HepG2 (cell line): Measurements from ENCODE around the gene KLHL40. TPM values are rescaled to one million over a fixed set of nuclear protein-coding genes. Genes with fewer than 3 reads are reported as not detected.

Source experiments
- ATAC-seq: fragments of 200-7000 bp; cut with Tn5 transposase; 3 replicates; pipeline ENCODE4 v1.9.1; 2020; ENCODE audit warnings: mild to moderate bottlenecking, moderate library complexity
- BruUV-seq: library from RNA; stranded (reverse); fragments of 400-500 nt; replicated peaks from 2 replicates; lab custom pipeline; 2021; lab: Mats Ljungman, UMichigan
- CTCF ChIA-PET: fragments of 300-600 bp; formaldehyde crosslinking; extraction: SDS; loops from one replicate; lab custom pipeline; 2021; ENCODE audit warnings: low total read pairs, inconsistent platforms, low intra/inter-chr PET ratio; lab: Yijun Ruan, JAX
- POLR2A ChIA-PET: fragments of 350-600 bp; sonication (Branson Sonifier 250); formaldehyde crosslinking; loops from one replicate; lab custom pipeline; 2020; ENCODE audit warnings: antibody characterized with exemption, inconsistent platforms; lab: Yijun Ruan, JAX
- DNase-seq: peaks from one replicate; pipeline ENCODE4 v3.0.0-alpha.2; 2015; ENCODE audit warnings: low spot score
- FAIRE-seq: peaks from 3 replicates; lab custom pipeline; 2011; peaks lifted over from hg19 to GRCh38; lab: Jason Lieb, UNC
- H2AFZ ChIP-seq: one replicate; pipeline ENCODE4 v1.6.1; 2011; ENCODE audit warnings: low read length, inconsistent platforms
- H3K27ac ChIP-seq: fragments of 300-600 bp; 3 replicates; pipeline ENCODE4 v1.8.0; 2011; ENCODE audit warnings: mixed run types, mild to moderate bottlenecking, mixed read lengths, low read length, inconsistent platforms; ENCODE audit not compliant: insufficient read depth; ENCODE audit errors: extremely low read length
- H3K27me3 ChIP-seq, 2 experiments: fragments of 200-600 bp in 1 of 2; 2 replicates in 1 of 2; 3 replicates in 1 of 2; pipeline versions ENCODE4 v1.6.0 to v1.8.0; 2011; ENCODE audit warnings: low read length in 2 of 2, mild to moderate bottlenecking in 2 of 2, moderate library complexity in 2 of 2, inconsistent platforms in 1 of 2; ENCODE audit not compliant: insufficient read depth in 2 of 2, control insufficient read depth in 1 of 2
- H3K36me3 ChIP-seq, 2 experiments: fragments of 200-600 bp in 1 of 2; replicated peaks in 1 of 2; 2 replicates in 1 of 2; 3 replicates in 1 of 2; pipeline versions ENCODE4 v1.5.1 to v1.8.0; 2011; ENCODE audit warnings: low read length in 2 of 2, inconsistent platforms in 1 of 2; ENCODE audit not compliant: insufficient read depth in 2 of 2, control insufficient read depth in 1 of 2
- H3K4me1 ChIP-seq: 2 replicates; pipeline ENCODE4 v1.5.1; 2012; ENCODE audit warnings: low read length, inconsistent platforms; ENCODE audit not compliant: insufficient read depth
- H3K4me2 ChIP-seq: 2 replicates; pipeline ENCODE4 v1.6.0; 2011; ENCODE audit warnings: low read depth, low read length, inconsistent platforms
- H3K4me3 ChIP-seq, 3 experiments: fragments of 200-600 bp in 1 of 3; sonication (generic), shearing (Covaris generic) in 1 of 3; replicated peaks in 1 of 3; 2 replicates each; pipeline ENCODE4 v1.5.1; 2011 to 2016; ENCODE audit warnings: low read length in 3 of 3, inconsistent platforms in 2 of 3, low read depth in 2 of 3, mild to moderate bottlenecking in 2 of 3, control low read depth in 1 of 3, mixed read lengths in 1 of 3; ENCODE audit not compliant: insufficient read depth in 1 of 3
- H3K79me2 ChIP-seq: one replicate; pipeline ENCODE4 v1.6.1; 2011; ENCODE audit warnings: low read length, inconsistent platforms; ENCODE audit not compliant: insufficient read depth
- H3K9ac ChIP-seq: 2 replicates; pipeline ENCODE4 v1.6.0; 2011; ENCODE audit warnings: mild to moderate bottlenecking, low read depth, low read length, inconsistent platforms; ENCODE audit not compliant: insufficient read depth
- H3K9me3 ChIP-seq: 2 replicates; pipeline ENCODE4 v1.5.1; 2012; ENCODE audit warnings: mild to moderate bottlenecking, low read length
- H4K20me1 ChIP-seq: 2 replicates; pipeline ENCODE4 v1.6.0; 2011; ENCODE audit warnings: inconsistent platforms, mild to moderate bottlenecking, low read length, moderate library complexity; ENCODE audit not compliant: insufficient read depth
- ATF3 ChIP-seq: sonication (generic); formaldehyde crosslinking; IDR thresholded peaks from 2 replicates; pipeline ENCODE4 v1.4.0; 2020; ENCODE audit warnings: missing genetic modification reagents
- CBFB ChIP-seq: sonication (generic); formaldehyde crosslinking; IDR thresholded peaks from 2 replicates; pipeline ENCODE4 v1.4.0; 2020; ENCODE audit warnings: missing genetic modification reagents
- CEBPZ ChIP-seq: IDR thresholded peaks from 2 replicates; pipeline ENCODE4 v1.6.1; 2012; ENCODE audit warnings: low read length, improper control_type of control experiment
- HNF4G ChIP-seq, 2 experiments: sonication (generic) in 1 of 2; formaldehyde crosslinking in 1 of 2; IDR thresholded peaks; 2 replicates each; pipeline versions ENCODE4 v1.4.0 to v1.6.1; 2011 to 2020; ENCODE audit warnings: borderline replicate concordance in 2 of 2, low read depth in 2 of 2, mild to moderate bottlenecking in 2 of 2, low read length in 1 of 2, missing genetic modification reagents in 1 of 2, moderate library complexity in 1 of 2
- MATR3 ChIP-seq: sonication (generic); formaldehyde crosslinking; IDR thresholded peaks from 2 replicates; pipeline ENCODE4 v1.4.0; 2020; ENCODE audit warnings: missing genetic modification reagents
- NR3C1 ChIP-seq: sonication (generic); formaldehyde crosslinking; IDR thresholded peaks from 2 replicates; pipeline ENCODE4 v1.4.0; 2020; ENCODE audit warnings: missing genetic modification reagents
- POLR2AphosphoS5 ChIP-seq: IDR thresholded peaks from 2 replicates; pipeline ENCODE4 v1.6.1; 2012; ENCODE audit warnings: low read depth, low read length
- TAF15 ChIP-seq: fragments of 200-400 bp; formaldehyde crosslinking; IDR thresholded peaks from one replicate; pipeline ENCODE4 v1.6.1; 2018; ENCODE audit warnings: mild to moderate bottlenecking, low read depth, low read length; ENCODE audit not compliant: poor library complexity, severe bottlenecking
- U2AF2 ChIP-seq: fragments of 200-400 bp; formaldehyde crosslinking; IDR thresholded peaks from 2 replicates; pipeline ENCODE4 v1.6.1; 2017; ENCODE audit warnings: low read depth, mild to moderate bottlenecking, low read length
- ZBTB38 ChIP-seq: sonication (generic); formaldehyde crosslinking; IDR thresholded peaks from 2 replicates; pipeline ENCODE4 v1.5.1; 2020; ENCODE audit warnings: mild to moderate bottlenecking, missing genetic modification reagents
- ZGPAT ChIP-seq: IDR thresholded peaks from 2 replicates; pipeline ENCODE4 v1.6.1; 2016; ENCODE audit warnings: mild to moderate bottlenecking
- ZKSCAN5 ChIP-seq: sonication (generic); formaldehyde crosslinking; IDR thresholded peaks from 2 replicates; pipeline ENCODE4 v1.5.1; 2020; ENCODE audit warnings: mild to moderate bottlenecking, missing genetic modification reagents
- ZNF12 ChIP-seq: sonication (generic); formaldehyde crosslinking; IDR thresholded peaks from 2 replicates; pipeline ENCODE4 v1.5.0; 2020; ENCODE audit warnings: missing genetic modification reagents
- ZNF296 ChIP-seq: sonication (generic); formaldehyde crosslinking; conservative IDR thresholded peaks from 2 replicates; pipeline ENCODE4 v1.5.0; 2020; ENCODE audit warnings: mild to moderate bottlenecking, missing genetic modification reagents
- ZNF460 ChIP-seq: sonication (generic); formaldehyde crosslinking; IDR thresholded peaks from 2 replicates; pipeline ENCODE4 v1.5.1; 2020; ENCODE audit warnings: missing genetic modification reagents, mild to moderate bottlenecking, borderline replicate concordance
- ZNF543 ChIP-seq: sonication (generic); formaldehyde crosslinking; IDR thresholded peaks from 2 replicates; pipeline ENCODE4 v1.4.0; 2020; ENCODE audit warnings: mild to moderate bottlenecking, missing genetic modification reagents
- ZNF713 ChIP-seq: sonication (generic); formaldehyde crosslinking; IDR thresholded peaks from 2 replicates; pipeline ENCODE4 v1.4.0; 2020; ENCODE audit warnings: mild to moderate bottlenecking, missing genetic modification reagents
- WGBS: methylation state at CpG from one replicate; pipeline ENCODE4 v1.1.6; 2017; ENCODE audit warnings: low lambda C conversion rate; 5-methylcytosine and 5-hydroxymethylcytosine counted together
- in situ Hi-C: cut with HindIII; loops from 2 replicates; pipeline ENCODE4 v1.10.0; 2017; ENCODE audit warnings: low pct_unique_long_range_greater_than_20kb; ENCODE audit not compliant: extremely low pct_ligation_motif_present
- intact Hi-C: fragments of 100-400 bp; cut with micrococcal nuclease; formaldehyde crosslinking; loops from one replicate; pipeline ENCODE4 v1.10.0; 2022; ENCODE audit not compliant: unreplicated experiment
- polyA plus RNA-seq, 8 experiments: library from polyadenylated mRNA; depleted of rRNA in 3 of 8; stranded (reverse) in 7 of 8; unstranded in 1 of 8; fragments of >200 nt; fragmentation: Illumina TruSeq in 4 of 8; extraction: Trizol in 4 of 8; gene quantifications; 2 replicates each; pipeline versions ENCODE4 v1.2.1 to v1.2.3, GENCODE V29; 2011 to 2016; ENCODE audit warnings: low read depth in 4 of 8, missing spikeins in 1 of 8, mixed read lengths in 1 of 8; ENCODE audit not compliant: insufficient read depth in 1 of 8
- total RNA-seq, 5 experiments: library from RNA; depleted of rRNA; stranded (reverse); fragments of >200 nt; fragmentation: Illumina TruSeq; extraction: Trizol; gene quantifications; 2 replicates each; pipeline ENCODE4 v1.2.3, GENCODE V29; 2016; ENCODE audit warnings: low read depth in 1 of 5

KLHL40 gene
- total and polyA plus RNA-seq, 2 of the 13 experiments (the other 11 are each of a cell fraction or from before 2014, with no cell fraction given) = not detected

- no peak for TF ChIP-seq CEBPZ
- TF ChIP-seq ZKSCAN5 (CRISPR knock-in tag) = no peak
- TF ChIP-seq U2AF2 = no peak
- TF ChIP-seq, all 625 proteins: peak for 0
Measured at GRCh38 chr3:42688487-42689420, 3.4 kb downstream of the KLHL40 start (continued).

GRCh38 chr3:42689421-42690014 is 4.2 kb downstream of the KLHL40 start:
- intact Hi-C loops = no loop called here
- POLR2A ChIA-PET = interaction anchor here (1.4 kb wide), 1 partner anchor 89 kb away, joined by 4 read pairs; the partner anchor contains the start of gene NKTR
- no peaks in the 10 kb centered on the region for H3K79me2 ChIP-seq

More at GRCh38 chr3:42689421-42690014, 4.2 kb downstream of the KLHL40 start:
- CTCF ChIA-PET = no interaction called here
- Histone ChIP-seq H4K20me1 (no peaks in the 10 kb centered on the region), H3K9me3 (no peaks in the 10 kb centered on the region), H3K27me3 (peaks cover 2 to 53% of the 10 kb centered on the region in 2 experiments; a peak in 3 of 5 replicates), H3K4me3 (no peak overlapping the region), H2AFZ (no peak overlapping the region), H3K4me2 (no peak overlapping the region), H3K4me1 (no peaks in the 10 kb centered on the region; the same call in 1 of the 2 replicates), H3K36me3 (no peaks in the 10 kb centered on the region), H3K27ac (no peak overlapping the region), H3K9ac (no peak overlapping the region)
- ATAC-seq (no peak), FAIRE-seq (no peak), DNase-seq (no peak)
- BruUV-seq = no TSS peak
- WGBS = 43% methylated on average over 9 of the region's 9 CpGs
- TF ChIP-seq ZKSCAN5 (CRISPR knock-in tag) (no peak), ZNF543 (CRISPR knock-in tag) (no peak), POLR2AphosphoS5 (no peak), ZGPAT (CRISPR knock-in tag) (no peak), ATF3 (CRISPR knock-in tag) (no peak), ZNF713 (CRISPR knock-in tag) (no peak), TAF15 (no peak), NR3C1 (CRISPR knock-in tag) (no peak), ZBTB38 (CRISPR knock-in tag) (no peak), CBFB (CRISPR knock-in tag) (no peak), ZNF296 (no peak), MATR3 (CRISPR knock-in tag) (no peak), ZNF12 (no peak), HNF4G (IDR thresholded peaks at IDR 0.05; ENCODE audit: borderline replicate concordance, low read depth, low read length) (no peak), HNF4G (CRISPR knock-in tag; IDR thresholded peaks at IDR 0.05; ENCODE audit: borderline replicate concordance, low read depth) (no peak), ZNF460 (no peak)
- in situ Hi-C loops = no loop called here
